ENCODE results near the gene PLIN5. TPM values are rescaled to one million over a fixed set of nuclear protein-coding genes. Genes with fewer than 3 reads are reported as not detected.

Gene PLIN5
- total RNA-seq, 1 experiment from 2014 or later, result 3.9 TPM

GRCh38 chr19:4508698-4509097 lies 26.3 kb downstream of the PLIN5 start:
- Histone ChIP-seq H3K27ac (ENCODE audit: insufficient read length, low read depth, low read length) (no peak overlapping the region), H3K56ac (ENCODE audit: insufficient read length, low read depth, low read length) (no peak overlapping the region), H2BK20ac (ENCODE audit: low read depth, low read length, poor library complexity, severe bottlenecking) (no peak overlapping the region), H2AK5ac (ENCODE audit: insufficient read length, low read length) (no peak overlapping the region), H3K23ac (ENCODE audit: insufficient read length, low read depth, low read length) (no peak overlapping the region), H3K9ac (ENCODE audit: extremely low read depth, insufficient read length, low read length) (no peak overlapping the region), H3K23me2 (ENCODE audit: insufficient read length, low read depth, low read length, poor library complexity, severe bottlenecking) (peaks cover 2% of the 10 kb centered on the region), H4K91ac (ENCODE audit: insufficient read length, low read depth, low read length) (no peak overlapping the region), H2BK5ac (ENCODE audit: insufficient read length, low read length) (no peak overlapping the region), H2BK12ac (ENCODE audit: insufficient read length, low read depth, low read length) (no peak overlapping the region), H2BK120ac (ENCODE audit: low read depth, low read length, poor library complexity, severe bottlenecking) (no peak overlapping the region), H4K8ac (replicated peaks; ENCODE audit: insufficient read length, low read depth, low read length) (no peak overlapping the region), H3K27me3 (ENCODE audit: insufficient read depth, low read length) (peaks cover 1% of the 10 kb centered on the region; the same call in 1 of the 2 replicates), H3K4me1 (ENCODE audit: insufficient read depth, low read length) (no peaks in the 10 kb centered on the region), H3K18ac (ENCODE audit: insufficient read length, low read depth, low read length) (no peak overlapping the region), H3T11ph (ENCODE audit: low read length) (no peak overlapping the region), H3K14ac (ENCODE audit: insufficient read depth, low read length) (no peak overlapping the region), H3K4me2 (ENCODE audit: insufficient read depth, insufficient read length, low read length) (no peak overlapping the region), H3K79me2 (ENCODE audit: insufficient read depth, low read length) (no peaks in the 10 kb centered on the region), H3K79me1 (ENCODE audit: insufficient read depth, low read depth, low read length, poor library complexity, severe bottlenecking) (no peaks in the 10 kb centered on the region), H4K20me1 (ENCODE audit: control insufficient read depth, insufficient read depth, insufficient read length) (no peaks in the 10 kb centered on the region), H2AFZ (ENCODE audit: low read length) (no peak overlapping the region), H4K5ac (ENCODE audit: insufficient read length, low read depth, low read length) (no peak overlapping the region), H3K9me3 (ENCODE audit: control insufficient read depth, low read depth, low read length) (no peaks in the 10 kb centered on the region), H3K4ac (ENCODE audit: low read depth, low read length) (no peak overlapping the region), H2BK15ac (ENCODE audit: low read depth, low read length) (no peak overlapping the region)
- no peaks in the 10 kb centered on the region for H3K4me1 Mint-ChIP-seq
- no peak for TF ChIP-seq CTCF (conservative IDR thresholded peaks at IDR 0.05)
- no peaks in the 10 kb centered on the region for H3K9me3 Mint-ChIP-seq
- peaks cover 10 to 27% (median 17%) of the 10 kb centered on the region in 3 experiments; a peak in 6 of 7 replicates for H3K36me3 Mint-ChIP-seq (ENCODE audit: insufficient read depth in 1 of 3, low read depth in 3 of 3)
- DNase-seq, result no peak
- WGBS (ENCODE audit: extremely low coverage, insufficient read length, low lambda C conversion rate), result no CpG with 5 or more reads among the region's 21 CpGs
- H3K4me3 Mint-ChIP-seq, result no peak overlapping the region
- H3K27me3 Mint-ChIP-seq (ENCODE audit: low read depth), result peaks cover 66% of the 10 kb centered on the region
- no peak overlapping the region; a peak in 1 of 7 replicates for H3K27ac Mint-ChIP-seq
